WTC11 (cell line): ENCODE results near the gene TAPT1. TPM values are rescaled to one million over a fixed set of nuclear protein-coding genes. Genes with fewer than 3 reads are reported as not detected.

Experiments used
- ATAC-seq: fragments of 200-7000 bp; cut with Tn5 transposase; 2 replicates; pipeline ENCODE4 v1.10.0; 2021; ENCODE audit warnings: mild to moderate bottlenecking, moderate library complexity
- CTCF ChIA-PET: fragments of 300-600 bp; sonication (Branson Sonifier 250); formaldehyde crosslinking; loops from one replicate; lab custom pipeline; 2021; ENCODE audit warnings: antibody characterized with exemption; lab: Charles Lee
- POLR2A ChIA-PET: fragments of 350-600 bp; sonication (Branson Sonifier 250); formaldehyde crosslinking; loops from one replicate; lab custom pipeline; 2021; ENCODE audit warnings: antibody characterized with exemption; lab: Charles Lee
- DNase-seq: peaks from one replicate; pipeline ENCODE4 v3.0.0; 2021; ENCODE audit warnings: low spot score
- H3K27ac Mint-ChIP-seq: 2 replicates; pipeline ENCODE4 v1.8.0; 2021; ENCODE audit warnings: mixed read lengths
- H3K27me3 Mint-ChIP-seq: 2 replicates; pipeline ENCODE4 v1.8.0; 2021; ENCODE audit warnings: low read depth, mild to moderate bottlenecking, moderate library complexity, mixed read lengths
- H3K36me3 Mint-ChIP-seq: 2 replicates; pipeline ENCODE4 v1.8.0; 2021; ENCODE audit warnings: mixed read lengths
- H3K4me1 Mint-ChIP-seq: 2 replicates; pipeline ENCODE4 v1.8.0; 2022; ENCODE audit warnings: mixed read lengths
- H3K4me3 Mint-ChIP-seq: 2 replicates; pipeline ENCODE4 v1.8.0; 2021; ENCODE audit warnings: mild to moderate bottlenecking, moderate library complexity, mixed read lengths
- H3K9me3 Mint-ChIP-seq: 2 replicates; pipeline ENCODE4 v1.8.0; 2021; ENCODE audit warnings: mixed read lengths
- CTCF ChIP-seq: fragments of 200-600 bp; IDR thresholded peaks from 2 replicates; pipeline ENCODE4 v1.8.0; 2022; ENCODE audit warnings: antibody characterized with exemption
- ELF4 ChIP-seq: sonication (generic); formaldehyde crosslinking; IDR thresholded peaks from 2 replicates; pipeline ENCODE4 v1.8.1; 2022; ENCODE audit warnings: low read depth, mild to moderate bottlenecking, moderate library complexity, missing genetic modification reagents
- GTF2I ChIP-seq: fragments of 250-450 bp; sonication (Bioruptor Pico); conservative IDR thresholded peaks from 2 replicates; pipeline ENCODE4 v1.4.0; 2021; ENCODE audit warnings: mild to moderate bottlenecking
- HMGA2 ChIP-seq: fragments of 250-450 bp; sonication (Bioruptor Pico); IDR thresholded peaks from 2 replicates; pipeline ENCODE4 v1.4.0; 2021; ENCODE audit warnings: mild to moderate bottlenecking, moderate library complexity
- IRF2 ChIP-seq: sonication (generic); formaldehyde crosslinking; IDR thresholded peaks from 2 replicates; pipeline ENCODE4 v1.8.0; 2022; ENCODE audit warnings: low read depth, missing genetic modification reagents, borderline replicate concordance
- JUN ChIP-seq: sonication (generic); formaldehyde crosslinking; IDR thresholded peaks from 2 replicates; pipeline ENCODE4 v1.8.0; 2023; ENCODE audit warnings: mild to moderate bottlenecking, missing genetic modification reagents
- NFATC4 ChIP-seq: fragments of 250-450 bp; sonication (Bioruptor Pico); IDR thresholded peaks from 2 replicates; pipeline ENCODE4 v1.9.0; 2021; ENCODE audit warnings: mild to moderate bottlenecking
- NR1H2 ChIP-seq: sonication (generic); formaldehyde crosslinking; IDR thresholded peaks from 2 replicates; pipeline ENCODE4 v1.9.0; 2021; ENCODE audit warnings: mild to moderate bottlenecking, moderate library complexity, missing genetic modification reagents
- NR2C2 ChIP-seq: sonication (generic); formaldehyde crosslinking; IDR thresholded peaks from 2 replicates; pipeline ENCODE4 v1.8.0; 2022; ENCODE audit warnings: mild to moderate bottlenecking, missing genetic modification reagents
- OVOL2 ChIP-seq: fragments of 250-450 bp; sonication (Bioruptor Pico); IDR thresholded peaks from 2 replicates; pipeline ENCODE4 v1.9.0; 2021; ENCODE audit warnings: mild to moderate bottlenecking, borderline replicate concordance
- PRDM15 ChIP-seq: sonication (generic); formaldehyde crosslinking; IDR thresholded peaks from 2 replicates; pipeline ENCODE4 v1.8.0; 2022; ENCODE audit warnings: missing genetic modification reagents
- PRRX2 ChIP-seq: fragments of 250-450 bp; sonication (Bioruptor Pico); IDR thresholded peaks from 2 replicates; pipeline ENCODE4 v1.8.0; 2021; ENCODE audit warnings: mild to moderate bottlenecking
- RORB ChIP-seq: fragments of 250-450 bp; sonication (Bioruptor Pico); IDR thresholded peaks from 2 replicates; pipeline ENCODE4 v1.9.0; 2021; ENCODE audit warnings: mild to moderate bottlenecking
- SMAD4 ChIP-seq: sonication (generic); formaldehyde crosslinking; IDR thresholded peaks from 2 replicates; pipeline ENCODE4 v1.8.0; 2022; ENCODE audit warnings: mild to moderate bottlenecking, missing genetic modification reagents
- SOX15 ChIP-seq: fragments of 250-450 bp; sonication (Bioruptor Pico); IDR thresholded peaks from 2 replicates; pipeline ENCODE4 v1.9.0; 2021; ENCODE audit warnings: mild to moderate bottlenecking
- STAT6 ChIP-seq: sonication (generic); formaldehyde crosslinking; conservative IDR thresholded peaks from 2 replicates; pipeline ENCODE4 v1.8.1; 2023; ENCODE audit warnings: mild to moderate bottlenecking, low read depth, missing genetic modification reagents, moderate library complexity
- TP53 ChIP-seq: sonication (generic); formaldehyde crosslinking; IDR thresholded peaks from 2 replicates; pipeline ENCODE4 v1.8.1; 2023; ENCODE audit warnings: mild to moderate bottlenecking, missing genetic modification reagents
- ZBTB43 ChIP-seq: sonication (generic); formaldehyde crosslinking; IDR thresholded peaks from 2 replicates; pipeline ENCODE4 v1.8.1; 2023; ENCODE audit warnings: mild to moderate bottlenecking, missing genetic modification reagents
- ZMAT4 ChIP-seq: fragments of 250-450 bp; sonication (Bioruptor Pico); IDR thresholded peaks from 2 replicates; pipeline ENCODE4 v1.9.0; 2021; ENCODE audit warnings: mild to moderate bottlenecking
- ZNF121 ChIP-seq: sonication (generic); formaldehyde crosslinking; IDR thresholded peaks from 2 replicates; pipeline ENCODE4 v1.8.0; 2023; ENCODE audit warnings: missing genetic modification reagents
- total RNA-seq: library from RNA; stranded (reverse); gene quantifications from 3 replicates; pipeline ENCODE4 v1.2.3, GENCODE V29; 2021

Gene TAPT1
- total RNA-seq, 1 experiment from 2014 or later: 12.4 TPM

- H3K36me3 Mint-ChIP-seq: no peaks in the 10 kb centered on the region
- no peak overlapping the region for H3K4me3 Mint-ChIP-seq
- CTCF ChIA-PET: no interaction called here
- H3K27me3 Mint-ChIP-seq: no peaks in the 10 kb centered on the region; the same call in 1 of the 2 replicates
- DNase-seq (no peak), ATAC-seq (no peak)
- H3K9me3 Mint-ChIP-seq: no peaks in the 10 kb centered on the region
- H3K4me1 Mint-ChIP-seq: no peaks in the 10 kb centered on the region
- POLR2A ChIA-PET: no interaction called here
- TF ChIP-seq RORB (CRISPR knock-in tag) (no peak), SOX15 (CRISPR knock-in tag) (no peak), NFATC4 (CRISPR knock-in tag) (no peak), ZNF121 (no peak), JUN (CRISPR knock-in tag) (no peak), CTCF (no peak), STAT6 (no peak)
- no peak overlapping the region for H3K27ac Mint-ChIP-seq
These were observed 106.3 kb downstream of the TAPT1 start for GRCh38 chr4:16119981-16120380.

- Mint-ChIP-seq H3K36me3 (no peaks in the 10 kb centered on the region), H3K9me3 (no peaks in the 10 kb centered on the region), H3K4me1 (no peaks in the 10 kb centered on the region), H3K4me3 (no peak overlapping the region), H3K27ac (no peak overlapping the region), H3K27me3 (no peaks in the 10 kb centered on the region; the same call in 1 of the 2 replicates)
- CTCF ChIA-PET: no interaction called here
- no peak for DNase-seq
- no peak for ATAC-seq
- POLR2A ChIA-PET: no interaction called here
- TF ChIP-seq NR1H2 (CRISPR knock-in tag) (no peak), PRDM15 (CRISPR knock-in tag) (no peak), RORB (CRISPR knock-in tag) (no peak), ELF4 (no peak), HMGA2 (CRISPR knock-in tag) (no peak), ZMAT4 (CRISPR knock-in tag) (no peak), JUN (CRISPR knock-in tag) (no peak), TP53 (CRISPR knock-in tag) (no peak), IRF2 (CRISPR knock-in tag) (no peak), GTF2I (no peak), PRRX2 (CRISPR knock-in tag) (no peak), NR2C2 (CRISPR knock-in tag) (no peak), ZBTB43 (CRISPR knock-in tag) (no peak), OVOL2 (no peak), SMAD4 (CRISPR knock-in tag) (no peak)
These were observed 108.2 kb downstream of the TAPT1 start for GRCh38 chr4:16118090-16118489.
